ENCODE measurements around the gene KDM2B. TPM values are rescaled to one million over a fixed set of nuclear protein-coding genes. Genes with fewer than 3 reads are reported as not detected.

Gene KDM2B
- polyA plus RNA-seq, 3 donors, result 9.7 to 68.1 (median 9.7) TPM

DNA sequence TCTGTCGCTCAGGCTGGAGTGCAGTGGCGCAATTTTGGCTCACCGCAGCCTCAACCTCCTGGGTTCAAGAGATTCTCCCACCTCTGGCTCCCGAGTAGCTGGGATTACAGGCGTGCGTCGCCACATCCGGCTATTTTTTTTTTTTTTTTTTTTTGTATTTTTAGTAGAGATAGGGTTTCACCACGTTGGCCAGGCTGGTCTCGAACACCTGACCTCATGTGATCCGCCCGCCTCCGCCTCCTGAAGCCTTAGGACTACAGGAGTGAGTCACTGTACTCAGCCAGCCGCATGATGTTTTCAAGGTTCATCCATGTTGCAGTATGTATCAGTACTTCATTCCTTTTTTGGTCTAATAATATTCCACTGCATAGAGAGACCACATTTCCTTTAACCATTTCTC lies 183.3 kb downstream of the KDM2B start:
- Histone ChIP-seq H3K36me3 (replicated peaks in 1 of 2; ENCODE audit: control insufficient read depth in 1 of 2, insufficient read depth in 2 of 2, low read length in 2 of 2) (no peaks in the 10 kb centered on the region), H3K4me1 (ENCODE audit: control insufficient read depth in 1 of 2, insufficient read depth in 2 of 2, low read length in 2 of 2) (peaks cover 18 to 31% of the 10 kb centered on the region in 2 donors), H4K20me1 (ENCODE audit: insufficient read depth, low read length) (peaks cover 16% of the 10 kb centered on the region), H3K27ac (ENCODE audit: low read depth in 1 of 2, low read length in 2 of 2) (no peak overlapping the region), H3K9ac (ENCODE audit: insufficient read depth, low read length, poor library complexity, severe bottlenecking) (no peak overlapping the region), H3K27me3 (ENCODE audit: control insufficient read depth in 2 of 2, insufficient read depth in 2 of 2, low read length in 2 of 2) (no peaks in the 10 kb centered on the region), H3K4me2 (replicated peaks; ENCODE audit: extremely low read depth, low read length, poor library complexity, severe bottlenecking) (no peak overlapping the region), H3K9me3 (replicated peaks in 1 of 2; ENCODE audit: control insufficient read depth in 1 of 2, insufficient read depth in 1 of 2, low read length in 2 of 2) (no peaks in the 10 kb centered on the region), H3K4me3 (replicated peaks in 1 of 3; ENCODE audit: low read depth in 2 of 3, low read length in 3 of 3) (no peak overlapping the region), H2AFZ (ENCODE audit: insufficient read depth, low read depth, low read length, poor library complexity, severe bottlenecking) (no peak overlapping the region), H3K79me2 (ENCODE audit: insufficient read depth, low read length) (peaks cover 40% of the 10 kb centered on the region)
- intact Hi-C loops (cut with micrococcal nuclease), result loop anchor here (5.0 to 10.0 kb wide), 3 partner anchors 45 to 67 kb away; partner anchors contain the start of gene ANAPC5 (in 1 of the 2)
- DNase-seq, result no peak
- Mint-ChIP-seq H3K9me3 (peaks cover 0 to 2% (median 0%) of the 10 kb centered on the region in 7 donors), H3K27ac (no peak overlapping the region), H3K27me3 (ENCODE audit: low read depth in 3 of 3) (peaks cover 0 to 1% (median 0%) of the 10 kb centered on the region in 3 donors), H3K4me3 (no peak overlapping the region), H3K36me3 (peaks cover under 1 to 1% of the 10 kb centered on the region in 2 donors), H3K4me1 (peaks cover 28% of the 10 kb centered on the region)
- no peak for TF ChIP-seq CTCF (IDR thresholded peaks at IDR 0.05)
- 97% methylated on average over 5 of the region's 14 CpGs for WGBS (ENCODE audit: insufficient coverage)

- Mint-ChIP-seq H3K4me3 (no peak overlapping the region), H3K36me3 (no peaks in the 10 kb centered on the region), H3K4me1 (peaks cover 23% of the 10 kb centered on the region), H3K27ac (peak overlapping the region in 3 of 7 donors; percentile 78 to 89 (median 82)), H3K9me3 (peaks cover 0 to 3% (median 0%) of the 10 kb centered on the region in 7 donors), H3K27me3 (ENCODE audit: low read depth in 3 of 3) (peaks cover 0 to 1% (median 0%) of the 10 kb centered on the region in 3 donors)
- Histone ChIP-seq H3K36me3 (replicated peaks in 1 of 2; ENCODE audit: control insufficient read depth in 1 of 2, insufficient read depth in 2 of 2, low read length in 2 of 2) (no peaks in the 10 kb centered on the region), H2AFZ (ENCODE audit: insufficient read depth, low read depth, low read length, poor library complexity, severe bottlenecking) (no peak overlapping the region), H3K4me3 (replicated peaks in 1 of 3; ENCODE audit: low read depth in 2 of 3, low read length in 3 of 3) (peak overlapping the region in 1 of 3 experiments; percentile 71), H3K9me3 (replicated peaks in 1 of 2; ENCODE audit: control insufficient read depth in 1 of 2, insufficient read depth in 1 of 2, low read length in 2 of 2) (no peaks in the 10 kb centered on the region), H3K79me2 (ENCODE audit: insufficient read depth, low read length) (no peaks in the 10 kb centered on the region), H3K4me2 (replicated peaks; ENCODE audit: extremely low read depth, low read length, poor library complexity, severe bottlenecking) (peak overlapping the region; percentile 72), H3K4me1 (ENCODE audit: control insufficient read depth in 1 of 2, insufficient read depth in 2 of 2, low read length in 2 of 2) (peaks cover 19 to 24% of the 10 kb centered on the region in 2 donors), H4K20me1 (ENCODE audit: insufficient read depth, low read length) (no peaks in the 10 kb centered on the region), H3K9ac (ENCODE audit: insufficient read depth, low read length, poor library complexity, severe bottlenecking) (no peak overlapping the region), H3K27me3 (ENCODE audit: control insufficient read depth in 2 of 2, insufficient read depth in 2 of 2, low read length in 2 of 2) (no peaks in the 10 kb centered on the region), H3K27ac (ENCODE audit: low read depth in 1 of 2, low read length in 2 of 2) (peak overlapping the region in 1 of 2 donors; percentile 85)
- no peak for TF ChIP-seq CTCF (IDR thresholded peaks at IDR 0.05)
- DNase-seq, result no peak
- intact Hi-C loops (cut with micrococcal nuclease), result loop anchor here in 1 of 2 donors (10.0 kb wide), 2 partner anchors 48 to 72 kb away; no protein-coding TSS in a partner anchor
- no CpG with 5 or more reads among the region's 3 CpGs for WGBS (ENCODE audit: insufficient coverage)
These were observed 188.5 kb downstream of the KDM2B start for GRCh38 chr12:121392325-121392716.

All from CD14-positive monocyte (primary cell).